Measurements from ENCODE around the gene GNG7.

GNG7 gene

GRCh38 chr19:2726904-2727639 is 24.6 kb upstream of the GNG7 start:
- ChIA-PET POLR2A (interaction anchor here (0.9 to 1.4 kb wide), 3 partner anchors 11 to 22 kb away, joined by 3 to 5 read pairs (median 3); no protein-coding TSS in a partner anchor), CTCF (interaction anchor here (0.7 to 1.6 kb wide), 6 partner anchors 15 to 79 kb away, joined by 3 to 6 read pairs (median 4); no protein-coding TSS in a partner anchor)
- Histone ChIP-seq H3K27ac (ENCODE audit: insufficient read depth in 1 of 2, low read depth in 1 of 2, low read length in 2 of 2, poor library complexity in 1 of 2, severe bottlenecking in 2 of 2) (no peak overlapping the region), H3K36me3 (ENCODE audit: control insufficient read depth in 4 of 4, insufficient read depth in 4 of 4, low read length in 3 of 4) (peaks cover 0 to 14% (median 7%) of the 10 kb centered on the region in 4 experiments), H3K4me1 (ENCODE audit: control extremely low read depth in 1 of 4, control insufficient read depth in 4 of 4, insufficient read depth in 4 of 4, low read length in 3 of 4) (peaks cover 0 to 24% (median 15%) of the 10 kb centered on the region in 4 experiments), H3K4me3 (ENCODE audit: control insufficient read depth in 1 of 7, extremely low read depth in 1 of 7, insufficient read depth in 4 of 7, low read depth in 2 of 7, low read length in 6 of 7) (peak overlapping the region in 5 of 7 experiments; percentile 15 to 65 (median 38)), H3K9me3 (ENCODE audit: control extremely low read depth in 1 of 5, control insufficient read depth in 4 of 5, insufficient read depth in 2 of 5, low read depth in 1 of 5, low read length in 4 of 5) (no peaks in the 10 kb centered on the region), H3K27me3 (replicated peaks in 2 of 5; ENCODE audit: control insufficient read depth in 4 of 5, insufficient read depth in 5 of 5, low read length in 4 of 5) (peaks cover 0 to 3% (median 0%) of the 10 kb centered on the region in 5 experiments)
- WGBS (ENCODE audit: insufficient coverage) = 37% methylated on average over 16 of the region's 26 CpGs
- DNase-seq = peak in 2 of 3 donors; percentile 26 to 54

- 82% methylated on average over 7 of the region's 15 CpGs for WGBS (ENCODE audit: insufficient coverage)
- no peak overlapping the region for H3K27ac ChIP-seq (ENCODE audit: insufficient read depth in 1 of 2, low read depth in 1 of 2, low read length in 2 of 2, poor library complexity in 1 of 2, severe bottlenecking in 2 of 2)
- H3K4me1 ChIP-seq (ENCODE audit: control extremely low read depth in 1 of 4, control insufficient read depth in 4 of 4, insufficient read depth in 4 of 4, low read length in 3 of 4) = peaks cover 0 to 31% (median 21%) of the 10 kb centered on the region in 4 experiments
- DNase-seq = no peak
- H3K4me3 ChIP-seq (ENCODE audit: control insufficient read depth in 1 of 7, extremely low read depth in 1 of 7, insufficient read depth in 4 of 7, low read depth in 2 of 7, low read length in 6 of 7) = peak overlapping the region in 4 of 7 experiments; percentile 15 to 65 (median 46)
- ChIA-PET POLR2A (interaction anchor here (1.4 kb wide), 2 partner anchors 11 to 13 kb away, joined by 3 to 5 read pairs; no protein-coding TSS in a partner anchor), CTCF (interaction anchor here (0.8 to 1.6 kb wide), 5 partner anchors 13 to 78 kb away, joined by 3 to 6 read pairs (median 4); no protein-coding TSS in a partner anchor)
- peaks cover 0 to 7% (median 0%) of the 10 kb centered on the region in 5 experiments for H3K27me3 ChIP-seq (replicated peaks in 2 of 5; ENCODE audit: control insufficient read depth in 4 of 5, insufficient read depth in 5 of 5, low read length in 4 of 5)
- no peaks in the 10 kb centered on the region for H3K9me3 ChIP-seq (ENCODE audit: control extremely low read depth in 1 of 5, control insufficient read depth in 4 of 5, insufficient read depth in 2 of 5, low read depth in 1 of 5, low read length in 4 of 5)
- peaks cover 0 to 7% (median 3%) of the 10 kb centered on the region in 4 experiments for H3K36me3 ChIP-seq (ENCODE audit: control insufficient read depth in 4 of 4, insufficient read depth in 4 of 4, low read length in 3 of 4)
Measured at GRCh38 chr19:2726160-2726855, 23.8 kb upstream of the GNG7 start.

GRCh38 chr19:2724148-2724557 is 21.7 kb upstream of the GNG7 start:
- H3K27me3 ChIP-seq (replicated peaks in 2 of 5; ENCODE audit: control insufficient read depth in 4 of 5, insufficient read depth in 5 of 5, low read length in 4 of 5) = peaks cover 0 to 14% (median 0%) of the 10 kb centered on the region in 5 experiments
- H3K9me3 ChIP-seq (ENCODE audit: control extremely low read depth in 1 of 5, control insufficient read depth in 4 of 5, insufficient read depth in 2 of 5, low read depth in 1 of 5, low read length in 4 of 5) = no peaks in the 10 kb centered on the region
- 86% methylated on average over 7 of the region's 7 CpGs for WGBS (ENCODE audit: insufficient coverage)
- H3K36me3 ChIP-seq (ENCODE audit: control insufficient read depth in 4 of 4, insufficient read depth in 4 of 4, low read length in 3 of 4) = peaks cover 0 to 2% (median 0%) of the 10 kb centered on the region in 4 experiments
- POLR2A ChIA-PET = no interaction called here
- no peak overlapping the region for H3K4me3 ChIP-seq (ENCODE audit: control insufficient read depth in 1 of 7, extremely low read depth in 1 of 7, insufficient read depth in 4 of 7, low read depth in 2 of 7, low read length in 6 of 7)
- peaks cover 0 to 43% (median 33%) of the 10 kb centered on the region in 4 experiments for H3K4me1 ChIP-seq (ENCODE audit: control extremely low read depth in 1 of 4, control insufficient read depth in 4 of 4, insufficient read depth in 4 of 4, low read length in 3 of 4)
- no peak for DNase-seq
- no peak overlapping the region for H3K27ac ChIP-seq (ENCODE audit: insufficient read depth in 1 of 2, low read depth in 1 of 2, low read length in 2 of 2, poor library complexity in 1 of 2, severe bottlenecking in 2 of 2)
- CTCF ChIA-PET = interaction anchor here (0.9 to 1.2 kb wide), 3 partner anchors 15 to 76 kb away, joined by 3 to 6 read pairs (median 5); no protein-coding TSS in a partner anchor

- 94% methylated on average over 14 of the region's 14 CpGs for WGBS (ENCODE audit: insufficient coverage)
- H3K4me3 ChIP-seq (ENCODE audit: control insufficient read depth in 1 of 7, extremely low read depth in 1 of 7, insufficient read depth in 4 of 7, low read depth in 2 of 7, low read length in 6 of 7) = no peak overlapping the region
- peaks cover 0 to 43% (median 33%) of the 10 kb centered on the region in 4 experiments for H3K4me1 ChIP-seq (ENCODE audit: control extremely low read depth in 1 of 4, control insufficient read depth in 4 of 4, insufficient read depth in 4 of 4, low read length in 3 of 4)
- H3K27ac ChIP-seq (ENCODE audit: insufficient read depth in 1 of 2, low read depth in 1 of 2, low read length in 2 of 2, poor library complexity in 1 of 2, severe bottlenecking in 2 of 2) = no peak overlapping the region
- CTCF ChIA-PET = interaction anchor here (0.8 to 1.3 kb wide), 4 partner anchors 7 to 80 kb away, joined by 3 to 5 read pairs (median 3); no protein-coding TSS in a partner anchor
- H3K36me3 ChIP-seq (ENCODE audit: control insufficient read depth in 4 of 4, insufficient read depth in 4 of 4, low read length in 3 of 4) = peaks cover 0 to 1% (median 0%) of the 10 kb centered on the region in 4 experiments
- DNase-seq = no peak
- POLR2A ChIA-PET = no interaction called here
- H3K27me3 ChIP-seq (replicated peaks in 2 of 5; ENCODE audit: control insufficient read depth in 4 of 5, insufficient read depth in 5 of 5, low read length in 4 of 5) = peaks cover 0 to 18% (median 0%) of the 10 kb centered on the region in 5 experiments
- no peaks in the 10 kb centered on the region for H3K9me3 ChIP-seq (ENCODE audit: control extremely low read depth in 1 of 5, control insufficient read depth in 4 of 5, insufficient read depth in 2 of 5, low read depth in 1 of 5, low read length in 4 of 5)
Measured at GRCh38 chr19:2723747-2724146, 21.3 kb upstream of the GNG7 start.

- Histone ChIP-seq H3K4me1 (ENCODE audit: control extremely low read depth in 1 of 4, control insufficient read depth in 4 of 4, insufficient read depth in 4 of 4, low read length in 3 of 4) (peaks cover 0 to 41% (median 32%) of the 10 kb centered on the region in 4 experiments), H3K36me3 (ENCODE audit: control insufficient read depth in 4 of 4, insufficient read depth in 4 of 4, low read length in 3 of 4) (no peaks in the 10 kb centered on the region), H3K27ac (ENCODE audit: insufficient read depth in 1 of 2, low read depth in 1 of 2, low read length in 2 of 2, poor library complexity in 1 of 2, severe bottlenecking in 2 of 2) (no peak overlapping the region), H3K4me3 (ENCODE audit: control insufficient read depth in 1 of 7, extremely low read depth in 1 of 7, insufficient read depth in 4 of 7, low read depth in 2 of 7, low read length in 6 of 7) (no peak overlapping the region), H3K9me3 (ENCODE audit: control extremely low read depth in 1 of 5, control insufficient read depth in 4 of 5, insufficient read depth in 2 of 5, low read depth in 1 of 5, low read length in 4 of 5) (no peaks in the 10 kb centered on the region), H3K27me3 (replicated peaks in 2 of 5; ENCODE audit: control insufficient read depth in 4 of 5, insufficient read depth in 5 of 5, low read length in 4 of 5) (peaks cover 0 to 18% (median 0%) of the 10 kb centered on the region in 5 experiments)
- ChIA-PET POLR2A (no interaction called here), CTCF (interaction anchor here (0.8 to 1.3 kb wide), 3 partner anchors 8 to 80 kb away, joined by 3 to 5 read pairs (median 3); no protein-coding TSS in a partner anchor)
- 100% methylated on average over 8 of the region's 13 CpGs for WGBS (ENCODE audit: insufficient coverage)
- no peak for DNase-seq
Measured at GRCh38 chr19:2723345-2723715, 20.8 kb upstream of the GNG7 start.

GRCh38 chr19:2722541-2723344 is 20.2 kb upstream of the GNG7 start:
- no peaks in the 10 kb centered on the region for H3K36me3 ChIP-seq (ENCODE audit: control insufficient read depth in 4 of 4, insufficient read depth in 4 of 4, low read length in 3 of 4)
- peak in 1 of 3 donors; percentile 52 for DNase-seq
- ChIA-PET CTCF (interaction anchor here (0.8 to 1.3 kb wide), 2 partner anchors 8 to 79 kb away, joined by 3 read pairs; no protein-coding TSS in a partner anchor), POLR2A (no interaction called here)
- H3K4me3 ChIP-seq (ENCODE audit: control insufficient read depth in 1 of 7, extremely low read depth in 1 of 7, insufficient read depth in 4 of 7, low read depth in 2 of 7, low read length in 6 of 7) = no peak overlapping the region
- WGBS (ENCODE audit: insufficient coverage) = 66% methylated on average over 24 of the region's 28 CpGs
- no peak overlapping the region for H3K27ac ChIP-seq (ENCODE audit: insufficient read depth in 1 of 2, low read depth in 1 of 2, low read length in 2 of 2, poor library complexity in 1 of 2, severe bottlenecking in 2 of 2)
- H3K27me3 ChIP-seq (replicated peaks in 2 of 5; ENCODE audit: control insufficient read depth in 4 of 5, insufficient read depth in 5 of 5, low read length in 4 of 5) = peaks cover 0 to 18% (median 0%) of the 10 kb centered on the region in 5 experiments
- H3K4me1 ChIP-seq (ENCODE audit: control extremely low read depth in 1 of 4, control insufficient read depth in 4 of 4, insufficient read depth in 4 of 4, low read length in 3 of 4) = peaks cover 0 to 37% (median 32%) of the 10 kb centered on the region in 4 experiments
- H3K9me3 ChIP-seq (ENCODE audit: control extremely low read depth in 1 of 5, control insufficient read depth in 4 of 5, insufficient read depth in 2 of 5, low read depth in 1 of 5, low read length in 4 of 5) = no peaks in the 10 kb centered on the region
